IMR-90 (cell line): ENCODE measurements around the gene MRPL28. TPM values are rescaled to one million over a fixed set of nuclear protein-coding genes. Genes with fewer than 3 reads are reported as not detected.
A peak's percentile ranks its signal among the peaks of the same experiment; 100 is the strongest.

ENCODE experiments used
- ATAC-seq: fragments of 200-7000 bp; cut with Tn5 transposase; 2 replicates; pipeline ENCODE4 v1.9.1; 2020; ENCODE audit warnings: low read depth, mild to moderate bottlenecking, moderate library complexity
- BruUV-seq: library from RNA; stranded (reverse); fragments of 400-500 nt; replicated peaks from 2 replicates; lab custom pipeline; 2021; lab: Mats Ljungman, UMichigan
- CTCF ChIA-PET: fragments of 300-600 bp; formaldehyde crosslinking; extraction: SDS; loops from one replicate; lab custom pipeline; 2021; ENCODE audit warnings: antibody characterized with exemption; lab: Yijun Ruan, JAX
- POLR2A ChIA-PET: fragments of 300-600 bp; sonication (Branson Sonifier 250); formaldehyde crosslinking; loops from one replicate; lab custom pipeline; 2022; ENCODE audit warnings: antibody characterized with exemption; ENCODE audit not compliant: unreplicated experiment; lab: Charles Lee
- DNase-seq: peaks from one replicate; pipeline ENCODE4 v3.0.0; 2013
- H2AFZ ChIP-seq: replicated peaks from 2 replicates; pipeline ENCODE3; 2013; ENCODE audit warnings: low read length, mild to moderate bottlenecking; ENCODE audit not compliant: poor library complexity
- H2AK5ac ChIP-seq: 2 replicates; pipeline ENCODE4 v1.6.1; 2013; ENCODE audit warnings: low read depth, low read length, inconsistent platforms
- H2AK9ac ChIP-seq: replicated peaks from 2 replicates; pipeline ENCODE3; 2013; ENCODE audit warnings: mild to moderate bottlenecking, low read depth, low read length, moderate library complexity; ENCODE audit not compliant: poor library complexity
- H2BK120ac ChIP-seq: 2 replicates; pipeline ENCODE4 v1.6.1; 2013; ENCODE audit warnings: low read depth, low read length, inconsistent platforms
- H2BK15ac ChIP-seq: 3 replicates; pipeline ENCODE4 v1.6.1; 2013; ENCODE audit warnings: low read depth, low read length, inconsistent platforms
- H2BK20ac ChIP-seq: 2 replicates; pipeline ENCODE4 v1.6.1; 2013; ENCODE audit warnings: low read depth, mild to moderate bottlenecking, inconsistent platforms, low read length, moderate library complexity
- H2BK5ac ChIP-seq: 2 replicates; pipeline ENCODE4 v1.6.1; 2013; ENCODE audit warnings: mild to moderate bottlenecking, low read depth, low read length, inconsistent platforms; ENCODE audit not compliant: poor library complexity, severe bottlenecking
- H3K14ac ChIP-seq: replicated peaks from 2 replicates; pipeline ENCODE4 v1.6.1; 2013; ENCODE audit warnings: low read depth, low read length, inconsistent platforms
- H3K18ac ChIP-seq: 2 replicates; pipeline ENCODE4 v1.6.1; 2013; ENCODE audit warnings: low read depth, low read length, control low read depth
- H3K23ac ChIP-seq: 2 replicates; pipeline ENCODE4 v1.6.1; 2013; ENCODE audit warnings: low read depth, low read length, inconsistent platforms
- H3K27ac ChIP-seq: 2 replicates; pipeline ENCODE4 v1.5.1; 2013; ENCODE audit warnings: mild to moderate bottlenecking, control low read depth, low read length; ENCODE audit not compliant: insufficient read depth
- H3K27me3 ChIP-seq: 2 replicates; pipeline ENCODE4 v1.6.1; 2013; ENCODE audit warnings: low read length; ENCODE audit not compliant: control insufficient read depth, insufficient read depth
- H3K36me3 ChIP-seq: 2 replicates; pipeline ENCODE4 v1.6.1; 2013; ENCODE audit warnings: low read length, mixed read lengths; ENCODE audit not compliant: control insufficient read depth, insufficient read depth
- H3K4ac ChIP-seq: 2 replicates; pipeline ENCODE4 v1.6.1; 2013; ENCODE audit warnings: low read depth, low read length, inconsistent platforms
- H3K4me1 ChIP-seq: 2 replicates; pipeline ENCODE4 v1.6.1; 2013; ENCODE audit warnings: low read length, mixed read lengths; ENCODE audit not compliant: control insufficient read depth, insufficient read depth
- H3K4me2 ChIP-seq: 2 replicates; pipeline ENCODE4 v1.6.1; 2013; ENCODE audit warnings: low read depth, mild to moderate bottlenecking, control low read depth, low read length, moderate library complexity
- H3K4me3 ChIP-seq: 2 replicates; pipeline ENCODE4 v1.5.1; 2013; ENCODE audit warnings: low read depth, mild to moderate bottlenecking, control low read depth, low read length, moderate library complexity; ENCODE audit not compliant: insufficient read depth
- H3K56ac ChIP-seq: 2 replicates; pipeline ENCODE4 v1.6.1; 2013; ENCODE audit warnings: low read length, inconsistent platforms; ENCODE audit not compliant: insufficient read depth; ENCODE audit errors: extremely low read depth
- H3K79me1 ChIP-seq, 2 experiments: 2 replicates each; pipeline ENCODE4 v1.6.1; 2013; ENCODE audit warnings: low read length in 2 of 2, inconsistent platforms in 1 of 2, low read depth in 1 of 2
- H3K9ac ChIP-seq: 2 replicates; pipeline ENCODE4 v1.6.1; 2013; ENCODE audit warnings: low read depth, low read length, control low read depth
- H3K9me1 ChIP-seq: 2 replicates; pipeline ENCODE4 v1.6.1; 2013; ENCODE audit warnings: low read length, inconsistent platforms; ENCODE audit not compliant: insufficient read depth
- H3K9me3 ChIP-seq: 2 replicates; pipeline ENCODE4 v1.6.1; 2013; ENCODE audit warnings: low read length; ENCODE audit not compliant: control insufficient read depth, insufficient read depth
- H4K20me1 ChIP-seq: 2 replicates; pipeline ENCODE4 v1.6.1; 2013; ENCODE audit warnings: low read length, inconsistent platforms; ENCODE audit not compliant: insufficient read depth
- H4K5ac ChIP-seq: 2 replicates; pipeline ENCODE4 v1.6.1; 2013; ENCODE audit warnings: mild to moderate bottlenecking, low read depth, low read length, control low read depth
- H4K8ac ChIP-seq, 2 experiments: 2 replicates each; pipeline ENCODE4 v1.6.1; 2013; ENCODE audit warnings: low read depth in 2 of 2, low read length in 2 of 2, control low read depth in 1 of 2, inconsistent platforms in 1 of 2
- H4K91ac ChIP-seq: 2 replicates; pipeline ENCODE4 v1.6.1; 2013; ENCODE audit warnings: low read depth, low read length, inconsistent platforms; ENCODE audit not compliant: insufficient read depth
- ELK1 ChIP-seq: fragments of 150-350 bp; IDR thresholded peaks from 2 replicates; pipeline ENCODE4 v1.6.1; 2016; ENCODE audit warnings: low read depth, mild to moderate bottlenecking, low read length, moderate library complexity, borderline replicate concordance
- FOS ChIP-seq: fragments of 150-350 bp; IDR thresholded peaks from 2 replicates; pipeline ENCODE4 v1.6.1; 2016; ENCODE audit warnings: low read depth, low read length
- MAFK ChIP-seq: IDR thresholded peaks from 2 replicates; pipeline ENCODE4 v1.6.1; 2012; ENCODE audit warnings: low read depth, low read length, improper control_type of control experiment
- MXI1 ChIP-seq: IDR thresholded peaks from 2 replicates; pipeline ENCODE4 v1.6.1; 2012; ENCODE audit warnings: low read depth, mild to moderate bottlenecking, low read length, moderate library complexity, borderline replicate concordance
- NFE2L2 ChIP-seq: fragments of 150-350 bp; IDR thresholded peaks from 2 replicates; pipeline ENCODE4 v1.6.1; 2016; ENCODE audit warnings: low read depth, mild to moderate bottlenecking, low read length
- POLR2A ChIP-seq: IDR thresholded peaks from 2 replicates; pipeline ENCODE4 v1.6.1; 2012; ENCODE audit warnings: mild to moderate bottlenecking, low read depth, low read length
- RAD21 ChIP-seq: IDR thresholded peaks from 2 replicates; pipeline ENCODE4 v1.6.1; 2012; ENCODE audit warnings: low read length, improper control_type of control experiment
- RCOR1 ChIP-seq: IDR thresholded peaks from 2 replicates; pipeline ENCODE4 v1.6.1; 2012; ENCODE audit warnings: mild to moderate bottlenecking, low read length, improper control_type of control experiment; ENCODE audit not compliant: insufficient replicate concordance
- SMC3 ChIP-seq: fragments of 150-350 bp; IDR thresholded peaks from 2 replicates; pipeline ENCODE4 v1.6.1; 2016; ENCODE audit warnings: low read depth, mild to moderate bottlenecking, antibody characterized with exemption, low read length, moderate library complexity
- WGBS, 2 experiments: methylation state at CpG; one replicate each; pipeline versions ENCODE4 v1.1.5 to v1.1.7; 2013; ENCODE audit warnings: missing lambda C conversion rate in 2 of 2; ENCODE audit not compliant: insufficient read length in 1 of 2; ENCODE audit errors: extremely low coverage in 2 of 2; 5-methylcytosine and 5-hydroxymethylcytosine counted together
- dilution Hi-C: fragments of 300-500 bp; cut with HindIII; formaldehyde crosslinking; loops from one replicate; pipeline ENCODE4 v1.14.3; 2018; ENCODE audit warnings: low sequenced_read_pairs; ENCODE audit not compliant: unreplicated experiment
- in situ Hi-C: fragments of 300-500 bp; cut with MboI; formaldehyde crosslinking; loops from 3 replicates; pipeline ENCODE4 v1.14.3; 2019; ENCODE audit warnings: low sequenced_read_pairs, inconsistent platforms, mixed read lengths
- intact Hi-C: fragments of 100-400 bp; cut with micrococcal nuclease; formaldehyde crosslinking; loops from 2 replicates; pipeline ENCODE4 v1.10.0; 2022
- polyA plus RNA-seq, 3 experiments: library from polyadenylated mRNA; depleted of rRNA; stranded (reverse); fragments of >200 nt; gene quantifications; 2 replicates each; pipeline ENCODE4 v1.2.3, GENCODE V29; 2012; ENCODE audit warnings: low replicate concordance in 1 of 3
- total RNA-seq: library from RNA; depleted of rRNA; stranded (reverse); fragments of >200 nt; gene quantifications from 2 replicates; pipeline ENCODE4 v1.2.3, GENCODE V29; 2012

MRPL28 gene
- total and polyA plus RNA-seq, 2 of the 4 experiments (the other 2 are of a cell fraction), result 104 to 181 TPM

- DNase-seq (no peak), ATAC-seq (no peak)
- H3K23ac ChIP-seq, result no peak overlapping the region
- H3K4me1 ChIP-seq, result peaks cover 7% of the 10 kb centered on the region; the same call in 1 of the 2 replicates
- H2AK5ac ChIP-seq, result no peak overlapping the region
- TF ChIP-seq FOS (no peak), POLR2A (no peak), SMC3 (no peak), RAD21 (no peak), MAFK (no peak), RCOR1 (no peak), ELK1 (no peak), MXI1 (no peak), NFE2L2 (no peak)
- BruUV-seq, result no TSS peak
- peak overlapping the region; percentile 32 for H2AFZ ChIP-seq
- no peaks in the 10 kb centered on the region for H3K9me3 ChIP-seq
- CTCF ChIA-PET, result no interaction called here
- no peak overlapping the region for H3K4me3 ChIP-seq
- H3K18ac ChIP-seq, result no peak overlapping the region
- intact Hi-C loops (no loop called here), in situ Hi-C loops (no loop called here), dilution Hi-C loops (no loop called here)
- H3K79me1 ChIP-seq, result peaks cover 4 to 11% of the 10 kb centered on the region in 2 experiments; a peak in 2 of 4 replicates
- H3K9ac ChIP-seq, result no peak overlapping the region
- no peak overlapping the region for H3K56ac ChIP-seq
- POLR2A ChIA-PET, result no interaction called here
- no peak overlapping the region for H3K14ac ChIP-seq
- no peak overlapping the region for H3K4me2 ChIP-seq
- peaks cover 52% of the 10 kb centered on the region for H3K36me3 ChIP-seq
- H2AK9ac ChIP-seq, result no peak overlapping the region
- H4K5ac ChIP-seq, result no peak overlapping the region
- H3K27ac ChIP-seq, result no peak overlapping the region
- H4K8ac ChIP-seq, result no peak overlapping the region
- H2BK20ac ChIP-seq, result no peak overlapping the region
- no peaks in the 10 kb centered on the region for H3K9me1 ChIP-seq
- no peak overlapping the region for H2BK120ac ChIP-seq
- H3K27me3 ChIP-seq, result no peaks in the 10 kb centered on the region
- 95% methylated on average over 19 of the region's 29 CpGs; no CpG with 5 or more reads in 1 of the 2 experiments for WGBS, 2 experiments
- H4K20me1 ChIP-seq, result no peaks in the 10 kb centered on the region
- no peak overlapping the region for H2BK15ac ChIP-seq
- H2BK5ac ChIP-seq, result no peak overlapping the region
- no peak overlapping the region for H4K91ac ChIP-seq
- no peak overlapping the region for H3K4ac ChIP-seq
Measured at GRCh38 chr16:368388-369158, 1.8 kb downstream of the MRPL28 start.
